ENCODE data around the gene RTRAF.

DNA sequence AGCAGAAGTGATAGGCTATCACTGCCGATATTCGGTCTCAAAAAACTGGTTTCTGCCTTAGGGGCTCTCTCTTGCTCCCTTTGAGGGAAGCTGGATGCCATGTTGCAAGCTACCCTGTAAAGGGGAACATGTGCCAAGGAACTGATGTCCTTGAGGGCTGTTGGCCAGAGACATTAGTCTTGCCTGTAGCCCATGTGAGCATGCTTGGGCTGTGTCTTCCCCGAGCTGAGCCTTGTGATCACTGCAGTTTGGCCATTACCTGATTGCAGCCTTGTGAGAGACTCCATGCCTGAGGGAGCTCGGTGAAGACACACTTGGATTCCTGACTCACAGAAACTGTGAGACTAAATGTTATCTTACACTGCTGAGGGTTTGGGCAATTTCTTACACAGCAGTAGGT is 18.8 kb downstream of the RTRAF start:
- TF ChIP-seq, protein P1, sequence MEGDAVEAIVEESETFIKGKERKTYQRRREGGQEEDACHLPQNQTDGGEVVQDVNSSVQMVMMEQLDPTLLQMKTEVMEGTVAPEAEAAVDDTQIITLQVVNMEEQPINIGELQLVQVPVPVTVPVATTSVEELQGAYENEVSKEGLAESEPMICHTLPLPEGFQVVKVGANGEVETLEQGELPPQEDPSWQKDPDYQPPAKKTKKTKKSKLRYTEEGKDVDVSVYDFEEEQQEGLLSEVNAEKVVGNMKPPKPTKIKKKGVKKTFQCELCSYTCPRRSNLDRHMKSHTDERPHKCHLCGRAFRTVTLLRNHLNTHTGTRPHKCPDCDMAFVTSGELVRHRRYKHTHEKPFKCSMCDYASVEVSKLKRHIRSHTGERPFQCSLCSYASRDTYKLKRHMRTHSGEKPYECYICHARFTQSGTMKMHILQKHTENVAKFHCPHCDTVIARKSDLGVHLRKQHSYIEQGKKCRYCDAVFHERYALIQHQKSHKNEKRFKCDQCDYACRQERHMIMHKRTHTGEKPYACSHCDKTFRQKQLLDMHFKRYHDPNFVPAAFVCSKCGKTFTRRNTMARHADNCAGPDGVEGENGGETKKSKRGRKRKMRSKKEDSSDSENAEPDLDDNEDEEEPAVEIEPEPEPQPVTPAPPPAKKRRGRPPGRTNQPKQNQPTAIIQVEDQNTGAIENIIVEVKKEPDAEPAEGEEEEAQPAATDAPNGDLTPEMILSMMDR (IDR thresholded peaks at IDR 0.05), result no peak
- no peak for TF ChIP-seq POLR2A (IDR thresholded peaks at IDR 0.05)

All from tibial nerve (tissue), 3 donors.